ENCODE measurements around the gene ADAMTS9. TPM values are rescaled to one million over a fixed set of nuclear protein-coding genes. Genes with fewer than 3 reads are reported as not detected.

Gene ADAMTS9
- total RNA-seq, 1 donor from 2014 or later: 11.7 TPM

GRCh38 chr3:64638511-64638910 is 49.3 kb downstream of the ADAMTS9 start:
- no peak for ATAC-seq
- no peaks in the 10 kb centered on the region for H3K9me3 ChIP-seq
- intact Hi-C loops (cut with DNase I): no loop called here
- DNase-seq: no peak
- H3K4me3 ChIP-seq: no peak overlapping the region
- no peak for TF ChIP-seq CTCF (IDR thresholded peaks at IDR 0.05)
- H3K27ac ChIP-seq: no peak overlapping the region
- no peaks in the 10 kb centered on the region for H3K4me1 ChIP-seq
- peaks cover 2% of the 10 kb centered on the region for H3K36me3 ChIP-seq
- H3K27me3 ChIP-seq (ENCODE audit: low read depth): no peaks in the 10 kb centered on the region

- no peaks in the 10 kb centered on the region for H3K27me3 ChIP-seq (ENCODE audit: low read depth)
- ATAC-seq: no peak
- no peak overlapping the region for H3K4me3 ChIP-seq
- TF ChIP-seq CTCF (IDR thresholded peaks at IDR 0.05): no peak
- no peak overlapping the region for H3K27ac ChIP-seq
- peaks cover 39% of the 10 kb centered on the region for H3K36me3 ChIP-seq
- DNase-seq: no peak
- no peaks in the 10 kb centered on the region for H3K9me3 ChIP-seq
- intact Hi-C loops (cut with DNase I): no loop called here
- no peaks in the 10 kb centered on the region for H3K4me1 ChIP-seq
These were observed 53.4 kb downstream of the ADAMTS9 start for GRCh38 chr3:64634417-64634816.

- Histone ChIP-seq H3K9me3 (no peaks in the 10 kb centered on the region), H3K27ac (no peak overlapping the region), H3K27me3 (ENCODE audit: low read depth) (no peaks in the 10 kb centered on the region), H3K4me1 (peaks cover 13% of the 10 kb centered on the region), H3K4me3 (no peak overlapping the region), H3K36me3 (peaks cover 43% of the 10 kb centered on the region)
- no peak for TF ChIP-seq CTCF (IDR thresholded peaks at IDR 0.05)
- ATAC-seq: no peak
- DNase-seq: no peak
- intact Hi-C loops (cut with DNase I): no loop called here
These were observed 55.8 kb downstream of the ADAMTS9 start for GRCh38 chr3:64631951-64632350.

DNA sequence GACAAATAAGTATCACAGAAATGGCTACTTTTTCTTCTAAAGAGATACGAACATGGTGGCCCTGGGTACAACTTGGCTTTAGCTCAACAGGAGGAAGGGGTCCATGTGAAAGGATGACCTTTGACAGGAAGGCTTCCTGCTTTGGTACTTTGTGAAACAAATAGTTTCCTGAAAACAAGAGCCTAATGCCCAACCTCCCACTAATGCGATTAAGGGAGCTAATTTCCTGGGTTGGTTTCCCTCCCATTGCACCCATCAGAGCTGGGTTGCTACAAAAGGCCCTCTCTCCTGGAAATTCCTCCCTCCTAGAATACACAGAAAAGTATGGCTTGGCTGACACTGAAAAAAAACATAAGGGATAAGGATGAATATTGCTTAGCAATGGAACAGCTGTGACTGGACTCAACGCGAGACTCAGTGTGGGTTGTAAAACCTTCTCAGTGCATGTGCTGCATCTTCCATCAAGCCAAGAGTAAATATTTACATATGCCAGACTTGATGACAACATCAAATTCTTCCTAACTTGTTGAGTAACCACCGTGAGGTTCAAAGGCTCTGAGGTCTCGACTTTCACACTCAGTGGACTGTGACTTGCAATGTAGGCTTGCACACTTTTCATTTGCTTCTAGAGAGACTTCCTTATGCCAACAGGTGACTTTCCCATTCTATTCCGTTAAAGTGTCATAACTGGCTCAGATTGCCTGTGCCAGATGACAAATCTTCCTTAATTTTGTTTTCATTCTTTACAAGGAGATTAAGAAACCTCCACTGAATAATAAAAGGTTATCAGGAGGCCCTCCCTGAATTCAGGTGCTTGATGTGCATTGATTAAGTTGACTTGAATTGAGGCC is 60.1 kb downstream of the ADAMTS9 start:
- H3K9me3 ChIP-seq: no peaks in the 10 kb centered on the region
- peaks cover 36% of the 10 kb centered on the region for H3K36me3 ChIP-seq
- H3K27me3 ChIP-seq (ENCODE audit: low read depth): no peaks in the 10 kb centered on the region
- H3K4me3 ChIP-seq: no peak overlapping the region
- peak; percentile 50 to 72 for ATAC-seq
- no peak for DNase-seq
- no peak overlapping the region for H3K27ac ChIP-seq
- H3K4me1 ChIP-seq: peaks cover 13% of the 10 kb centered on the region
- no peak for TF ChIP-seq CTCF (IDR thresholded peaks at IDR 0.05)
- intact Hi-C loops (cut with DNase I): no loop called here

- Histone ChIP-seq H3K36me3 (peaks cover 30% of the 10 kb centered on the region), H3K27ac (no peak overlapping the region), H3K9me3 (no peaks in the 10 kb centered on the region), H3K4me1 (peaks cover 13% of the 10 kb centered on the region), H3K4me3 (no peak overlapping the region), H3K27me3 (ENCODE audit: low read depth) (no peaks in the 10 kb centered on the region)
- TF ChIP-seq CTCF (IDR thresholded peaks at IDR 0.05): no peak
- no peak for ATAC-seq
- intact Hi-C loops (cut with DNase I): no loop called here
- no peak for DNase-seq
These were observed 60.8 kb downstream of the ADAMTS9 start for GRCh38 chr3:64627042-64627441.

Data from lower lobe of right lung (tissue), 2 donors.